ENCODE measurements around the gene THSD4.
"Not testable (repeated sequence)": the region's sequence is repeated elsewhere in the genome, so short reads cannot be mapped to it uniquely, and the experiment has no call there.

The THSD4 gene

DNA sequence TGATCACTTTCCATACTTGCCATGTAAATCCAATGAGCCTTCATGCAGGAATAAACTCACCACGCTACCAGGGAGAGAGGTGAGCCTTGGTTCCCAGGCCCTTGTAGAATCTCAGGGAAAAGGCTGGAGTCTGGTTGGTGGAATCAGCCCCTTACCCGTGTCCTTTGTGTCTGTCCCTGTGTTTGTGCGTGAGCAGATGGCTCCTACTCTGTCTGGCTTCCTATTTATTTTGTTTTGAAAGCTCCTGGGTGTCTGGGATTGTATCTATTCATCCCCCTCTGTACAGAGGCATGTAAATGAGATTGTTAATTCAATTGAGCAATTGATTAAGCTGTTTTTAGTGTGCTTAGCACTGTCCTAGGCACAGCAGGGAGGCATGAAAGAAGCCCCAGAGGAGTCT, 278.1 kb downstream of the THSD4 start:
- no peak for DNase-seq

DNA sequence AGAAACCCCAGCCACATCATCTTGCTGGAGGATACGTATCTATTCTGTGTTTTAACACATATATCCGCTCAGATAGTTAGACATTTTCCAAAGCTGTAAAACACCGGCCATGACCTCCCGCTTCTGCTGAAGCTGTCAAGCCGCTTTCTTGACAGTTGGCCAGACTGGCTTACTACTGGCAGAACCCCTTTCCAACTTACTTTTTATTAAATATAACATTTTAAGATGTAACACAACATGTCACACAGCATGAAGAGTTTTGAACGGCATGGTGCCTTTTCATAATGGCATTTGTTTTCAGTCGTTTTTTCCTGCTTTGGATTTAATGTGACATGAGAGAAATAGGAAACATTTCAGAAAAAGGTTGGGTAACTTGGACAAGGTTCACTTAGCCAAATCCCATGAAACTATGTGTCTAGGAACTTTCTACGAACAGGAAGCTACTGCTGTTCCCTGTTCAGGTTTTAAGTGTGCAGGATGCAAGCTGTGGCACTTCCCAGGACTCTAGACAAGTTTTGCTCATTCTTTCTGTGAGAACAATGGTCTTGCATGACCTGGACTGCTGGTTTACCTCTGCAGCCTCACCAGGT, 281.4 kb downstream of the THSD4 start:
- no peak for DNase-seq

DNA sequence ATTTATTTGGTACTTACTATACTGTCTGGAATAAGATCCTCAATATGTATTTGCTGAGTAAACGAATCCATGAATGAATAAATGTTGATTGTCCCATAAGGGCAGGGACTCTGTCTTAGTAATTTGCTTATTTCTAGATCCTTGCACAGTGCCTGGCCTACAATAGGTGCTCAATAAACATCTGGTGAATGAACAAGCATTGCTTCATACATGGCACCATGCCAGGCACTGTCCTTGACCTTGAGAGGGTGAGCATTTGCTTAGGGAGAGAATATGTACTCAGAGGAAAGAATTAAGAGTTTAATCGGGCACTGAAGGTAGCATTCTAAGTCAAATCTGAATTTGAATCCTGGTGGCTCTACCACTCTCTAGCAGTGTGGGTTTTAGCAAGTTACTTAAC, 282.1 kb downstream of the THSD4 start:
- no peak for DNase-seq

DNA sequence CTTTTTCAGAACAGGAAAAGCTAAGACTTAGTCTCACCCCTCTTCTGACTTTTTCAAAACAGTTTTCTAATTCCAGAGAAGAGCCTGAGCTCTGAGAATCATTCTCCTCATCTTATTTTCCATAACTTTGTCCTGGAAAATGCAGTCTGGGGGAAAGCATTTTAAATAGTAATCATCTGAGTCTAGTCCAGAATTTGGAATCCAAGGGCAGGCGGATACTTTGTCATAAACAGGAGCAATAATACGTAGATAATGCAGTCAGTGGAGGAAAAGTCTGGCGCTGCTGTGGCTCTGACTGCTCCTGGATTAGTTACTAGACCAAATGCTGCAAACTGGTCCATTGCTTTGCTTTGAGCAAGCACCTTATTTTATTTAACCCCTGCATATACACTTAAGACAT, 285.0 kb downstream of the THSD4 start:
- DNase-seq, result no peak

DNA sequence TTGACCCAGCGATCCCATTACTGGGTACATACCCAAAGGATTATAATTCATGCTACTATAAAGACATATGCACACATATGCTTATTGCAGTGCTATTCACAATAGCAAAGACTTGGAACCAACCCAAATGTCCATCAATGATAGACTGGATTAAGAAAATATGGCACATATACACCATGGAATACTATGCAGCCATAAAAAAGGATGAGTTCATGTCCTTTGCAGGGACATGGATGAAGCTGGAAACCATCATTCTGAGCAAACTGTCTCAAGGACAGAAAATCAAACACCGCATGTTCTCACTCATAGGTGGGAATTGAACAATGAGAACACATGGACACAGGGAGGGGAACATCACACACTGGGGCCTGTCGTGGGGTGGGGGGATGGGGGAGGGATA, 286.5 kb downstream of the THSD4 start:
- not testable (repeated sequence) for DNase-seq

DNA sequence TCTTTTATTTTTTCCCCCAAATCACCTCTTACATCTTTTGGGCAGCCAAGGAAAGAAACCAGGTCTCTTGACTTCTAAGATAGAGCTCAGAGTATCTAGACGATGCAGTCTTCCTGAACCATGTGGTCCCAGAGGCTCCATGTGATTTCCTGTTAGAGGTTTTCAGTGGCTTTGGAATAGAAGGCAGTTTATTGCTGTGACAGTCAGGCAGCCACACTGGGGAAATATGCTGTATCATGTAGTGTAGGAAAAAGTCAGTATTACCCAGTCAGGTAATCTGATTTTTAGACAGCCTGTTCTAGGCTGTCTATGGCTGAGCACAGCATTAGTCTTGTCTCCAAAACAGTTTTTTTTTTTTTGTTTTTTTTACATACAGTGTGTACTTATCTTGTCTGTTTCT, 294.3 kb downstream of the THSD4 start:
- DNase-seq, result no peak

DNA sequence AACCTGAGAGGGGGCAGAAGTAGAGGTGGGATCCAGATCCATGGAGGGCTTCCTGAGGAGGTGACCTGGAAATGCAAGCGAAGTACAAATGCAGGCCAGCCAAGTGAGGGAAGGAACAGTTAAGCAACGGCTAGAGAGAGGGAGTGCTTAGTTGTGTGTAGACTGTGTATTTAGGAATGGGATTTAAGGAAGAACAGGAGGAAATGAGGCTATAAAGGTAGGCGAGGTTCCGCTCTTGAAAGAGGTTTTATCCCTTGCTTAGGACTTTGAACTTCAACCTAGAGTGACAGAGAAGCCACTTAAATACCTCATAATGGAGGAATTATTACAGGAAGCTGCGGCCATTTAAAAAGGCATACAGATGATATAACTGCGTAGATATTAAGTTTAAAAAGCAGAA, 295.1 kb downstream of the THSD4 start:
- no peak for DNase-seq

DNA sequence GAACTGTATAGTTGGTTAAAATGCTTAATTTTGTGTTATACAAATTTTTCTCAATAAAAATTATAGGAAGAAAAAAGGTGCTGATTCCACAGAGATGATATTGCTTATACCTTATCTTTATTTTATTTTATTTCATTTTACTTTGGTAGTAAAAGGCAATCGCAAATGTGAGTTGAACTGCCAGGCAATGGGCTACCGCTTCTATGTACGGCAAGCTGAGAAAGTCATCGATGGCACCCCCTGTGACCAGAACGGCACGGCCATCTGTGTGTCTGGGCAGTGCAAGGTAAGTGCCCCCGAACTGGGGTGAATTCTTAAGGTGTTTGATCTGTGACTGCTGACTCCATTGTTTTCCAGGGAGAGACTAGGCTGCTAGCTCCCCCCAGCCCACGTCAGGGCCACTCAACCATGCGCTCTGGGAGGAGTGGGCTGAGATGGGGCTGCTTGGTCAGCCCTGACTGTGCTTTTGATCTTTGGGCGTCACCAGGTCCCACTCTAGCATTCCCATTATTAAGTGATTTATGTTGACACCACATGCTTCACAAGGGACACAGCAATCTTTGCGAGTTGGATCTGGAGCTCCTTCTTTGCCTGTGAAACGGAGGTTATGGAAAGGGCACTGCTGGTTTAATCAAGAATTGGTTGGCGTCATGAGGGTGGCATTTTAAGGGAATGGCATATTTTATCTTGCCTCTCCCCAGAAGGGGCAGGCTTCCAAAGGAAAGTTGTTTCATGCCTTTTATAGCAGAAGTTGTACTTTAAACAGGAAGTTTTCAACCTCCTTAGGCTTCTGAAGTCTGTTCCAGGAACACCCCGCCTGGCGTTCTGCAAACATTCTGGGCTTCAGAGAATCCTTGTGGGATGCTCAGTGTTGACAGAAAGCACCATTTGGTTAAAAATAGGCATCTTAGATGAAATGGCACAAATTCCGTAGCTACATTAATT, 296.5 kb downstream of the THSD4 start:
- DNase-seq, result no peak

DNA sequence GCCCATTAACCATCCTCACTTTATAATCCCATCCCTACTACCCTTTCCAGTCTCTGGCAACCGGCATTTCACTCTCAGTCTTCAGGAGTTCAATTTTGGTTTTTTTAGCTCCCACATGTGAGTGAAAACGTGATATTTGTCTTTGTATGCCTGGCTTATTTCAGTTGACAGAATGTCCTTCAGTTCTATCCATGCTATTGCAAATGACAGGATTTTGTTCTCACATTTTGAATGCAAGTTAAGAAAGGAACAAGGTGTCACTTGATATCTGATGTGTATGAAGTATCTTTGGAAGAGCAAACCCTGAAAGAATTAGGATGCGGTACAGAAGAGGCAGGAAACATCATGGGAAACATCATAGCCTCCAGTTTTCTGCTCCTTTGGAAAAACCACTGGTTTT, 298.1 kb downstream of the THSD4 start:
- no peak for DNase-seq

DNA sequence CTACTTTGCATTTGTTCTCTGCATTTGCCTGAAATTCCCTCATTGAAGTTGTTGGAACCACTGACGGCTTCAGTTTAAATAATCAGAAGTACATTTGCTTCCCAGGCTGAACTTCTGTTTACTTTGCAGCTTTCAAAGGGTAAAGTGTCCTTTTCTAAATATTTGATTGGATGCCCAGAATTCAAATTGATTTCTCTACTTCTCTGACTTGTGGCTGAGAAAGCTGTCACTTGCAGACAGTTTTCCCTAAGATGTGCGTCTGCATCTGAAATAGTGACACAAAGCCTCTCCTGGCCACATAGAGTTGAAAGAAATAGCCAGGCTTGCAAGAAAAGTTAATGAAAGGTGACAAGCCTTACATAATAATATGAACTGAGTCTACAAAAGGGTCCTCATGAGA, 299.6 kb downstream of the THSD4 start:
- DNase-seq, result no peak

DNA sequence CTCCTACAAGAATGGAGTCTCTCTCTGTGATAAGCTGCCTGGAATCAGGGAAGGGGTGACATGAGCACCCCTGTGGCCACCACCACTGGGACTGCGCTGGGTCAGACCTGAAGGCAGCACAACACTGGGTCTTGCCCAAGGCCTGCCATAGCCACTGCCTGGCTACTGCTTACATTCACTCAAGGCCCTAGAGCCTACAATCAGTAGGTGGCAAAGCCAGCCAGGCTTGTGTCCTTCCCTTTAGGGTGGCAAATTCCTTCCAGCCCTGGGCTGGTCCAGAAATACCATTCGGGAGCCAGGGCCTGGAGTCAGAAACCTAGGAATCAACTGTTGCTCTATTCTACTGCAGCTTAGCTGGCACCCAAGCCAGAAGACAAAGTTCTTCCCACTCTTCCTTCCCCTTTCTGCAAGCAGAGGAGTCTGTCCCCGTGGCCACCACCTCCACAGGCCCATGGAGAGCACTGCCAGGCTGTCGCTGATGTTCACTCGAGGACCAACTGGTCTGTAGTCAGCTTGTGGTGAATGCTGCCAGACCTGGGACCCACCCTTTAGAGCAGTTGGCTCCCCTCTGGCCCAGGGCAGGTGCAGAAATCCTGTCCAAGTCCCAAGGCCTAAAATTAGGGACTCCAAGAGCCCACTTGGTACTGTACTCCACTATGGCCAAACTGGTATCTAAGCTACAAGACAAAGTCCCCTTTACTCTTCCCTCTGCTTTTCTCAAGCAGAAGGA, 307.4 kb downstream of the THSD4 start:
- no peak for DNase-seq

DNA sequence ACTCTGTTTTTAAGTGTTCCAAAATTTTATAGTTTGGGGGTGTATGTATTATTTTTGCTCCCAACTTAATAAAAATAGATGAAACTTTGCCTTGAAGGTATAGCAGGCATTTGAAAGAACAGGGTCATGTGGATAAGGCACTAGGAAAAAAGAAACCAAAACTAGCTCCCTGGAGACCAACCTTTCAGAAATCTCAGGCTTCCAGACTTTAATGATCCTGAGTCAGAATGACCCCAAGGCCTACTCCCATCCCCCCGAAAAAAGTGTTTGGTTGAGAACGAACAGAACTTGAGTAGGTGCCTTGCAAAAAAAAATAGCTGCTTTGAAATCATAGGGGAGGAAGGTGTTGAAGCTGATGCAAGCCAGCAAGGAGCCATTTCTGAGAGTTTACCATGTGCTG, 309.5 kb downstream of the THSD4 start:
- DNase-seq, result no peak

DNA sequence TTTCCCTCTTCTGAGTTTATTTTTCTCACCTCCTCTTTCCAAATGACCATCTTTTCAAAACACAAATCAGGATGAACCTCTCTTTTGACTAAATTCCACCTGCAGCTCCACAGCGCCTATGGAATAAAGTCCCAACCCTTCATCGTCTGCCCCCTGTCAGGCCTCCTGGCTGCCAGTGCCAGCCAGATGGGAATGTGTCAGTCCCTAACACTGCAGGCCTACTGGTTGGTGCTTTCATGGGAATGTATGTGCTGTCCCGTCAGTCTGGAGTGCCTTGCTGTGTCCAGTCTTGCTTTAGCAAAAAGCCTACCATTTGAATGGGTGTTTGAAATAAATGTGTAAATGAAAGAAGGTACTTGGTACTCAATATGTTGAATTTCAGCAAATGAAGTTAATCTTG, 310.1 kb downstream of the THSD4 start:
- no peak for DNase-seq

DNA sequence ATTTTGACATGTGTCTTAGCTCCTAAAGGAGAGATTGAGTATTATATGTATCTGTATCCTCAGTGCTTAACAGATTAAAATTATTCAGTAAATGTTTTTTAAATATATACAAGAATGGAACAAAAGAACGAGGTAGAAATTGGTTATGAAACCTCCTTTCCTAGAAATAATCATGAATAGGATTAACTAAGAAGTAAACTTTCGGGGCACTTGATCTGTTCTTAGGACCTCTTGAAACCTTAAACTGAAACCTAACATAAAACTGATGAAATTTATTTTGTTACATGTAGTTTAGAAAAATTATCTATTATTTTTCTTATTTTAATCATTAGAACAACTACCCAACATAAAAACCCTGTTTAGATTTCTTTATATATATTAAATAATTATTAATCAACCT, 311.5 kb downstream of the THSD4 start:
- DNase-seq, result no peak

DNA sequence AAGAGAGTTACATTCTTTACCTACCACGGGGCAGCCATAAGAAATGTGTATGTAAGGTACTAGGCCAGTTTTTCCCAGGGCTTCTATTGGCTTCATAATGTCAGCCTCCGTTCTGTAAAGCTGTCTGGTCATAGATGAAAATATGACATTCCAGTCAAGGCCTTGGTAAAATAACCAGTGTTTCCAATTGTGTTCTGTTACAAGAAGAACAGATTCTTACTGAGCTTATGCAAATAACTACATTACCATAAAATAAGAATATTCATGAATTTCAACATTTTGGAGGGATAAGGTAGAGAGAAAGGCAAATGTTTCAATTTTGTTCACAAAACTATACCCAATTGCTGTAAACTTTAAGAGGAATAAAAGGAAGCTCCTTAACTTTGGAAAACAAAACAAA, 315.5 kb downstream of the THSD4 start:
- DNase-seq, result no peak

DNA sequence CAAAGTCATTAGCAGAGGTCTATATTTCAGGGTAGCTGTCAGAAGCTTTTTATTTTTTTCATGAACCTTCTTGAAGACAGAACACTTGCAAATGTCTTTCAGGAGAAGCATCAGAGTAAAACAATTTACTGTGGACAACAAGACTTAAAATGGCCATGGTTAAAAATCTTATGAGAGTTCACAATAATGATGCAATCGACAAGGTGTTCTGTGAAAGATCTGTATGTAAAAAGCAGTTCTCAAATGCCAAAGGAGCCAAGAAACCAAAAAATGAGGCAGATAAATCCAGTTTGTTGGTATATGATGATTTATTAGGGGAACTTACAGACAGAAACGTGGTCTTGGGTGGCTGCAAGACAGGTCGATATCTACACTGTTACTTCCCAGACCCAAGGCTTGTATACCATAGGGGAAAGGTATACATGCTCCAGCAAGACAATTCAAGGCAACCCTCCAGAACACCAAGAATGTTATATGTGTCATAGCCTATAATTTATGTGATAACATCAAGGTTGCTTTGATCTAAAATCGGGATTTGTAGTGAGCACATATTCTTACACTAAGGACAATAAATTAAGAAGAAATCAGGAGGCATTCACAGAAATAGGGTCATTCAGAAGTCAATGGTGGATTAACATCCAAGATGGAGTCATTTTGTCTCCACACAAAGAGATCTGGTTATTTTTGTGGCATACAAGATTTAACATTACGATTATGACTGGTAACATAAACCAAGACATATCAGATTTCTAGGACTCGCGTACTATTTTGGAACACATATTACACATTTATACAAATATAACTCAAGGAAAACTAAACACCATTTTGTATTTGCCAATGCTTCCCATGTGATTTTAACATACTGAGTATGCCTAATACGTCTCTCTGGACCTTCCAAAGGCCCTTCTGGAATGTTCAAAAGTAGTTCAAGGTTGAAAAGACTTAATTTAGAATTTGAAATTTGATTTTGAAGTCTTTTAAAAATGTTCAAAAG, 316.4 kb downstream of the THSD4 start:
- DNase-seq, result no peak

DNA sequence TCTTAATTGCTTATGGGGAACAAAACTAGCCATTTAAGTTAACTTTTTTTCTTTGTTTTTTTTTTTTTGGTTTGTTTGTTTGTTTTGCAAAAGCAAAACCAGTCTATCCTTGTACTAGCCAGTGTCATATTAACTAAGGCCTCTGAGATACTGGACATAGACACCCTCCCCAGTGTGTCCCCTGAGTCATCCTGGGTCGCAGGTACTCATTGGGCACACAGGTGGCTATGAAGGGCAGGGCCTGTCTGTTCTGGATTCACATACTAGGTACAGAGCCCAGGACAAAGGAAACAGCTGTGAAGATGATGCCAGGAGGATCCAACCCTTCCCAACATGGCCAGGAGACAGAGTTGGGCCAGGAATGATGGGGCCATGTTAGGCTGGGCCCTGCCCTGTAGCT, 318.1 kb downstream of the THSD4 start:
- DNase-seq, result no peak

DNA sequence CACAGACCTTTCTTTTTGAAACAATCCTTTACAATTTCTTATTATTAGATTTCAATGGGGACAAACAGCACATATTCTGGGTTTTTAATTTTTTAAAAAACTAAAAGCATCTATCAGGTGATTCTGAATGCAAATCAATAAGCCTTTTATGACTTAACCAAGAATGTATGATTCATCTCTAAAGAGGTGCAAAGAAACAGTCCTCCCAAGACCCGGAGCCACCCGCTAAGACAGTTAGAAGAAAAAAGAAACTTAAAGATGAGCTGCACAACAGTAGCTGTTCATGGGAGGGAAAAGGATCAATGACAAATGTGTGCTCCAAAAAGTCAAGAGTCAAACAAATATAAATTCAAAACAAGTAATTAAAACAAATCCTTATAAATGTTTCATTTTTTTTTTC, 319.5 kb downstream of the THSD4 start:
- no peak for DNase-seq

DNA sequence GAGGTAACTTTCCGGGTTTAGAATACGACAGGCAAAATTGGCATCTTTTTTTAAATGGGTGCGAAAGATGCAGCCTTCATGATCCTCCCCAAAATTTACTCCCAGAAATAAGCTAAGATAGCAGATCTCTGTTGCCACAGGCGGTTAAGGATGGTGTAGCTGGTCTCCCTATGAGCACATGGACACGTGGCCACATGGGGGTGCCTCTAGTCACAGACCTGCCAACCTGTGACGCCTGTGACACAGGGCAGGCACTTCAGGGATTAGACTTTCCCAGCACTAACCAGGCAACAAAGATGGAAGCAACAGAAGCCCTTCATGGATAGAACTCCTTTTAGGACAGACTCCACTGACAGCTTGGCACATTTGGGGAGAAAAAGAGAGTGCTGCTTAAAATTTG, 320.3 kb downstream of the THSD4 start:
- no peak for DNase-seq

DNA sequence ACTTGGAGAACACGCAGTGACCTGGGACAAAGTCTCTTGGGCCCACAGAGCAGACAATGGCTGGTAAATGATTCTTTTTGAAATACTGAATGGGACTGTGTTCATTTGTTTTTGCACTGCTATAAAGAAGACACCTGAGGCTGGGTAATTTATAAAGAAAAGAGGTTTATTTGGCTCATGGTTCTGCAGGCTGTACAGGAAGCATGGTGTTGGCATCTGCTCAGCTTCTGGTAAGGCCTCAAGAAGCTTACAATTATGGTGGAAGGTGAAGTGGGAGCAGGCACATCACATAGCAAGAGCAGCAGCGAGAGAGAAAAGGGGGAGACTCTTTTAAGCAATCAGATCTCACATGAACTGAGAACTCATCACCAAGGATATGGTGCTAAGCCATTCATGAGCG, 321.6 kb downstream of the THSD4 start:
- no peak for DNase-seq

DNA sequence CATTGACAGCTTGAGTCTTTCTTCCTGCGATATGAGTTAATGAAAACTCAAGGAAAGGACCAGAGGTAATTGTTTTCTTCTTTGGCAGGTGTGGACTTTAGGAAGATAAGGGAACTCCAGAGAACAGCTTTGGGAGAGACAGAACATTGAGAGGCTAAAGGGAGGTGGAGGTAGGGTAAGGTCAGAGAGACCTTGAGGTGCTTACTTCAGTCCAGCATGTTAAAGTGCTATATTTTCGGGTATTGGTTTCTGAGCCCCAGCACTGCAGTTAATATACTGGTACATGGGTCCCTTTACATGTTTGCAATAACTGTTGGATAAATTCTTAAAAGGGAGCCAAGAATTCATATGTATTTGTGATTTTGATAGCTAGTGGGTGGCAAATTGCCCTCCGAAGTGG, 322.1 kb downstream of the THSD4 start:
- DNase-seq, result no peak

DNA sequence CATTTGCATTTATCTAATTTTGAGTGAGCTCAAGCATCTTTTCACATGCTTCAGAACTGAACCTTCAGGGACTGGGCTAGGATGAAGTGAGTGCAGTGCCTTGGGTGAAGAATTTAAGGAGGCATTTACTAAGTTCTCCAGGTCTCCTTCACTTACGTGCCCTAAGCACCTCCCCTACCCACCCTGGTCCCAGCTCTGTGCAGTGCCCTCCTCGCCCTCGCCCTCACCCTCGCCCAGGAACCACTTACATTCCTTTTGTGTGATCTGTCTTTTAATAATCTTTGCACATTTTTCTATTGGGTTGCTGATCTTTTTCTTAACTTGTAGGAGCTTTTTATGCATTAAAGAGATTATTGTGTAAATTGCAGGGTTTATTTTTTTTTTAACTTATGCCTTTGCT, 322.6 kb downstream of the THSD4 start:
- DNase-seq, result no peak

DNA sequence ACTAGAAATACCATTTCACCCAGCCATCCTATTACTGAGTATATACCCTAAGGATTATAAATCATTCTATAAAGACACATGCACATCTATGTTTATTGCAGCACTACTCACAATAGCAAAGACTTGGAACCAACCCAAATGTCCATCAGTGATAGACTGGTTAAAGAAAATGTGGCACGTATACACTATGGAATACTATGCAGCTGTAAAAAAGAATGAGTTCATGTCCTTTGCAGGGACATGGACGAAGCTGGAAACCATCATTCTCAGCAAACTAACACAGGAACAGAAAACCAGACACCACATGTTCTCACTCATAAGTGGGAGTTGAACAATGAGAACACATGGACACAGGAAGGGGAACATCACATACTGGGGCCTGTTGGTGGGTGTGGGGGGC, 324.2 kb downstream of the THSD4 start:
- not testable (repeated sequence) for DNase-seq
